K562 (cell line): ENCODE results near the gene PNMT. TPM values are rescaled to one million over a fixed set of nuclear protein-coding genes. Genes with fewer than 3 reads are reported as not detected.

Experiments
- ATAC-seq: fragments of 200-7000 bp; cut with Tn5 transposase; 3 replicates; pipeline ENCODE4 v1.9.1; 2020; ENCODE audit warnings: moderate library complexity
- BruUV-seq: library from RNA; stranded (reverse); fragments of 400-500 nt; replicated peaks from 2 replicates; lab custom pipeline; 2021; lab: Mats Ljungman, UMichigan
- CTCF ChIA-PET: fragments of 300-600 bp; formaldehyde crosslinking; extraction: SDS; loops from one replicate; lab custom pipeline; 2021; ENCODE audit warnings: low intra/inter-chr PET ratio; lab: Yijun Ruan, JAX
- POLR2A ChIA-PET: fragments of 300-600, 350-650 bp; sonication (Branson Sonifier 250); formaldehyde crosslinking; extraction: SDS; loops from one replicate; lab custom pipeline; 2021; ENCODE audit warnings: antibody characterized with exemption, inconsistent platforms; lab: Yijun Ruan, JAX
- DNase-seq, 4 experiments: peaks; one replicate each; pipeline versions ENCODE4 v3.0.0 to v3.0.0-alpha.2; 2011 to 2018; ENCODE audit warnings: low spot score in 3 of 4, mixed read lengths in 3 of 4; ENCODE audit errors: extremely low read depth in 1 of 4
- FAIRE-seq: peaks from 2 replicates; lab custom pipeline; 2011; peaks lifted over from hg19 to GRCh38; lab: Jason Lieb, UNC
- H2AFZ ChIP-seq: 2 replicates; pipeline ENCODE4 v1.6.0; 2011; ENCODE audit warnings: low read depth, low read length, control low read depth, inconsistent platforms
- H3K27ac ChIP-seq: fragments of 200-600 bp; 3 replicates; pipeline ENCODE4 v1.8.0; 2011; ENCODE audit warnings: low read depth, mild to moderate bottlenecking, control low read depth, inconsistent platforms, low read length, moderate library complexity, mixed read lengths; ENCODE audit errors: extremely low read depth
- H3K27me3 ChIP-seq, 2 experiments: fragments of 300-600 bp in 1 of 2; 2 replicates in 1 of 2; 3 replicates in 1 of 2; pipeline versions ENCODE4 v1.6.0 to v1.8.0; 2011; ENCODE audit warnings: inconsistent platforms in 2 of 2, low read length in 2 of 2, mild to moderate bottlenecking in 1 of 2, mixed read lengths in 1 of 2, moderate library complexity in 1 of 2; ENCODE audit not compliant: control insufficient read depth in 2 of 2, insufficient read depth in 2 of 2
- H3K36me3 ChIP-seq: fragments of 300-600 bp; 3 replicates; pipeline ENCODE4 v1.8.0; 2011; ENCODE audit warnings: mild to moderate bottlenecking, low read length, inconsistent platforms; ENCODE audit not compliant: control insufficient read depth, insufficient read depth
- H3K4me1 ChIP-seq, 2 experiments: fragments of 200-600 bp in 1 of 2; replicated peaks in 1 of 2; 2 replicates in 1 of 2; 3 replicates in 1 of 2; pipeline versions ENCODE4 v1.5.1 to v1.8.0; 2011; ENCODE audit warnings: inconsistent platforms in 2 of 2, low read length in 2 of 2, mild to moderate bottlenecking in 1 of 2, mixed read lengths in 1 of 2, moderate library complexity in 1 of 2; ENCODE audit not compliant: control insufficient read depth in 2 of 2, insufficient read depth in 2 of 2
- H3K4me2 ChIP-seq: 2 replicates; pipeline ENCODE4 v1.6.1; 2011; ENCODE audit warnings: low read length, control low read depth, inconsistent platforms, mixed read lengths; ENCODE audit not compliant: insufficient read depth
- H3K4me3 ChIP-seq: fragments of 200-600 bp; sonication (generic), shearing (Covaris generic); 2 replicates; pipeline ENCODE4 v1.5.1; 2016; ENCODE audit warnings: control low read depth, inconsistent platforms
- H3K79me2 ChIP-seq: fragments of 200-600 bp; 3 replicates; pipeline ENCODE4 v1.8.0; 2011; ENCODE audit warnings: low read length, inconsistent platforms; ENCODE audit not compliant: control insufficient read depth, insufficient read depth
- H3K9ac ChIP-seq, 2 experiments: 2 replicates each; pipeline versions ENCODE4 v1.6.0 to v1.6.1; 2011; ENCODE audit warnings: low read depth in 2 of 2, low read length in 2 of 2, control low read depth in 1 of 2, inconsistent platforms in 1 of 2, mild to moderate bottlenecking in 1 of 2, mixed read lengths in 1 of 2; ENCODE audit not compliant: insufficient read depth in 1 of 2
- H3K9me1 ChIP-seq: one replicate; pipeline ENCODE4 v1.6.0; 2011; ENCODE audit warnings: inconsistent platforms, mild to moderate bottlenecking, low read length, moderate library complexity; ENCODE audit not compliant: control insufficient read depth, insufficient read depth
- H3K9me3 ChIP-seq: replicated peaks from 2 replicates; pipeline ENCODE4 v1.5.1; 2011; ENCODE audit warnings: low read depth, low read length, inconsistent platforms; ENCODE audit not compliant: control insufficient read depth, insufficient read depth
- H4K20me1 ChIP-seq: replicated peaks from 2 replicates; pipeline ENCODE4 v1.6.1; 2011; ENCODE audit warnings: low read length, inconsistent platforms, mixed read lengths; ENCODE audit not compliant: control insufficient read depth, insufficient read depth
- CBFA2T3 ChIP-seq: fragments of 450-650 bp; IDR thresholded peaks from 2 replicates; pipeline ENCODE4 v1.6.1; 2017
- CREB3 ChIP-seq: fragments of 450-650 bp; conservative IDR thresholded peaks from 2 replicates; pipeline ENCODE4 v1.6.1; 2016; ENCODE audit warnings: missing genetic modification characterization, low read depth, mild to moderate bottlenecking, missing compliant biosample characterization, moderate library complexity
- DACH1 ChIP-seq: fragments of 450-650 bp; IDR thresholded peaks from 2 replicates; pipeline ENCODE4 v1.6.1; 2018; ENCODE audit not compliant: partially characterized antibody
- FOSL1 ChIP-seq: fragments of 200-800 bp; sonication (Bioruptor generic); conservative IDR thresholded peaks from 2 replicates; pipeline ENCODE4 v1.6.1; 2016; ENCODE audit warnings: missing genetic modification characterization, missing compliant biosample characterization
- FOXK1 ChIP-seq: sonication (generic); formaldehyde crosslinking; IDR thresholded peaks from 2 replicates; pipeline ENCODE4 v1.8.0; 2022; ENCODE audit warnings: missing genetic modification reagents, mild to moderate bottlenecking, borderline replicate concordance
- GATA2 ChIP-seq: sonication (generic); formaldehyde crosslinking; IDR thresholded peaks from 2 replicates; pipeline ENCODE4 v1.4.0; 2020; ENCODE audit warnings: mild to moderate bottlenecking, missing genetic modification reagents
- JUND ChIP-seq, 2 experiments: IDR thresholded peaks; 2 replicates in 1 of 2; 3 replicates in 1 of 2; pipeline ENCODE4 v1.6.1; 2011; ENCODE audit warnings: borderline replicate concordance in 2 of 2, low read depth in 2 of 2, low read length in 2 of 2, improper control_type of control experiment in 1 of 2, missing biosample characterization in 1 of 2, missing genetic modification characterization in 1 of 2, missing genetic modification reagents in 1 of 2
- MXD1 ChIP-seq: fragments of 250-450 bp; sonication (Bioruptor Pico); IDR thresholded peaks from 2 replicates; pipeline ENCODE4 v1.8.0; 2021; ENCODE audit warnings: borderline replicate concordance, mild to moderate bottlenecking, moderate library complexity; ENCODE audit not compliant: poor library complexity, severe bottlenecking
- NR2C2 ChIP-seq, 2 experiments: fragments of 200-800 bp in 1 of 2; sonication (Bioruptor generic) in 1 of 2; sonication (generic) in 1 of 2; formaldehyde crosslinking in 1 of 2; IDR thresholded peaks; 2 replicates each; pipeline versions ENCODE4 v1.6.1 to v1.8.0; 2016 to 2022; ENCODE audit warnings: mild to moderate bottlenecking in 1 of 2, missing compliant biosample characterization in 1 of 2, missing genetic modification characterization in 1 of 2, missing genetic modification reagents in 1 of 2
- POLR3A ChIP-seq: IDR thresholded peaks from 2 replicates; pipeline ENCODE4 v1.6.1; 2011; ENCODE audit warnings: borderline replicate concordance, mild to moderate bottlenecking, moderate library complexity; ENCODE audit not compliant: insufficient read length, insufficient read depth; ENCODE audit errors: extremely low read depth
- RNF219 ChIP-seq: fragments of 250-450 bp; sonication (Bioruptor Pico); IDR thresholded peaks from 2 replicates; pipeline ENCODE4 v1.5.0; 2022; ENCODE audit warnings: mild to moderate bottlenecking
- ZNF324 ChIP-seq: fragments of 250-450 bp; sonication (Bioruptor Pico); IDR thresholded peaks from 2 replicates; pipeline ENCODE4 v1.4.0; 2020; ENCODE audit warnings: mild to moderate bottlenecking
- ZNF740 ChIP-seq, 3 experiments: fragments of 200-800 bp in 1 of 3; sonication (Bioruptor generic) in 1 of 3; sonication (generic) in 1 of 3; formaldehyde crosslinking in 1 of 3; IDR thresholded peaks; 2 replicates each; pipeline versions ENCODE4 v1.6.1 to v1.8.0; 2016 to 2022; ENCODE audit warnings: mild to moderate bottlenecking in 2 of 3, missing compliant biosample characterization in 2 of 3, missing genetic modification characterization in 2 of 3, missing genetic modification reagents in 1 of 3
- WGBS: fragments of 100-300 bp; shearing (Covaris generic); methylation state at CpG from one replicate; pipeline ENCODE4 v1.1.6; 2016; ENCODE audit warnings: low coverage, mixed read lengths; ENCODE audit not compliant: insufficient coverage; ENCODE audit errors: missing lambda C conversion rate; 5-methylcytosine and 5-hydroxymethylcytosine counted together
- in situ Hi-C: fragments of 300-500 bp; cut with MboI; formaldehyde crosslinking; loops from 4 replicates; pipeline ENCODE4 v1.15.0; 2018; ENCODE audit warnings: inconsistent platforms, mixed read lengths
- intact Hi-C: fragments of 100-400 bp; cut with micrococcal nuclease; formaldehyde crosslinking; loops from 2 replicates; pipeline ENCODE4 v1.14.2; 2022
- polyA plus RNA-seq, 8 experiments: library from polyadenylated mRNA; depleted of rRNA in 4 of 8; stranded (reverse) in 5 of 8; unstranded in 3 of 8; fragments of >200 nt; fragmentation: Nextera tagmentation in 2 of 8; fragmentation: Illumina TruSeq in 1 of 8; extraction: Ambion mirVana in 2 of 8; extraction: Trizol in 1 of 8; gene quantifications; 2 replicates each; pipeline versions ENCODE4 v1.2.1 to v1.2.3, GENCODE V29; 2011 to 2014; ENCODE audit warnings: inconsistent platforms in 1 of 8, missing spikeins in 1 of 8
- total RNA-seq, 7 experiments: library from RNA; depleted of rRNA in 6 of 7; stranded (reverse); fragments of >200 nt in 6 of 7; fragmentation: Illumina TruSeq in 2 of 7; extraction: Trizol in 2 of 7; gene quantifications; 2 replicates each; pipeline versions ENCODE4 v1.2.1 to v1.2.3, GENCODE V29; 2011 to 2021; ENCODE audit warnings: low replicate concordance in 1 of 7

Gene PNMT
- total and polyA plus RNA-seq, 9 of the 15 experiments (the other 6 are each of a cell fraction or from before 2014, with no cell fraction given), result 0.55 to 18.1 (median 5.8) TPM

GRCh38 chr17:39666601-39667261 lies 1.5 kb upstream of the PNMT start:
- in situ Hi-C loops (no loop called here), intact Hi-C loops (no loop called here)
- Histone ChIP-seq H4K20me1 (no peaks in the 10 kb centered on the region), H2AFZ (peak overlapping the region; percentile 55), H3K36me3 (peaks cover 17% of the 10 kb centered on the region; the same call in 1 of the 3 replicates), H3K79me2 (peaks cover 13% of the 10 kb centered on the region; the same call in 2 of the 3 replicates), H3K4me3 (peak overlapping the region; percentile 51; the same call in 1 of the 2 replicates), H3K4me2 (peak overlapping the region; percentile 53), H3K9ac (peak overlapping the region; percentile 65 to 93), H3K4me1 (peaks cover 33 to 90% of the 10 kb centered on the region in 2 experiments), H3K9me1 (no peaks in the 10 kb centered on the region), H3K9me3 (no peaks in the 10 kb centered on the region), H3K27ac (peak overlapping the region; percentile 74), H3K27me3 (no peaks in the 10 kb centered on the region)
- CTCF ChIA-PET, result interaction anchor here (8.3 kb wide), 1 partner anchor 45 kb away, joined by 131 read pairs; no protein-coding TSS in a partner anchor
- POLR2A ChIA-PET, result interaction anchor here (0.5 to 4.0 kb wide), 13 partner anchors 11 to 938 kb away, joined by 3 to 11 read pairs (median 4); no protein-coding TSS in a partner anchor
- peak; percentile 83 for FAIRE-seq
- DNase-seq, result peak; percentile 60 to 70 (median 68)
- peak; percentile 5 for ATAC-seq
- WGBS, result 38% methylated on average over 10 of the region's 11 CpGs
- BruUV-seq, result no TSS peak
- TF ChIP-seq DACH1, result peak; percentile 76
- TF ChIP-seq JUND (IDR thresholded peaks at IDR 0.05; ENCODE audit: borderline replicate concordance, low read depth, low read length), result peak; percentile 91
- TF ChIP-seq JUND (tag; IDR thresholded peaks at IDR 0.05; ENCODE audit: borderline replicate concordance, low read depth, low read length), result peak; percentile 53; the same call in 2 of the 3 replicates
- TF ChIP-seq ZNF740 (CRISPR knock-in tag; IDR thresholded peaks at IDR 0.05), result 0 out of 2 replicates have a peak, but pooled peaks have one; percentile 20
- no peak for TF ChIP-seq ZNF740 (tag; IDR thresholded peaks at IDR 0.05)
- no peak for TF ChIP-seq GATA2
- TF ChIP-seq ZNF324, result 0 out of 2 replicates have a peak, but pooled peaks have one; percentile 56
- no peak for TF ChIP-seq RNF219 (CRISPR knock-in tag)
- no peak for TF ChIP-seq FOXK1 (CRISPR knock-in tag)
- TF ChIP-seq CREB3 (tag), result 0 out of 2 replicates have a peak, but pooled peaks have one; percentile 22
- TF ChIP-seq POLR3A, result no peak
- no peak for TF ChIP-seq NR2C2 (CRISPR knock-in tag; IDR thresholded peaks at IDR 0.05)
- peak; percentile 77 for TF ChIP-seq NR2C2 (tag; IDR thresholded peaks at IDR 0.05)
- TF ChIP-seq MXD1 (CRISPR knock-in tag), result no peak
- TF ChIP-seq CBFA2T3, result peak; percentile 32; the same call in 1 of the 2 replicates
- peak; percentile 83 for TF ChIP-seq FOSL1 (tag)
